Measurements from ENCODE around the gene FOXC2.

DNA sequence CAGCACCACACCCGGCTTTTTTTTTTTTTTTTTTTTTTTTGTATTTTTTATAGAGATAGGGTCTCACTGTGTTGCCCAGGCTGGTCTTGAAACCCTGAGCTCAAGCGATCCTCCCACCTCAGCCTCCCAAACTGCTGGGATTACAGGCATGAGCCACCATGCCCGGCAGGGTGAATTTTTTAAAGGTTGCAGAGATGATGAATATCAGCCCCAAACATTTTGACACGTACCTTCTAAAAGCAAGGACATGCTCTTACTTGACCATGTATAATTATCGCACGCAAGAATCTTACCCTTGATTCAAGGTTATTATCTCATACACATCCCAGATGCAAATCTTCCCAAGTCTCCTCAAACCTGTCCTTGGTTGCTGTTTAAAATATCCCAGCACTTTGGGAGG lies 4.3 kb upstream of the FOXC2 start:
- TF ChIP-seq, protein P1, sequence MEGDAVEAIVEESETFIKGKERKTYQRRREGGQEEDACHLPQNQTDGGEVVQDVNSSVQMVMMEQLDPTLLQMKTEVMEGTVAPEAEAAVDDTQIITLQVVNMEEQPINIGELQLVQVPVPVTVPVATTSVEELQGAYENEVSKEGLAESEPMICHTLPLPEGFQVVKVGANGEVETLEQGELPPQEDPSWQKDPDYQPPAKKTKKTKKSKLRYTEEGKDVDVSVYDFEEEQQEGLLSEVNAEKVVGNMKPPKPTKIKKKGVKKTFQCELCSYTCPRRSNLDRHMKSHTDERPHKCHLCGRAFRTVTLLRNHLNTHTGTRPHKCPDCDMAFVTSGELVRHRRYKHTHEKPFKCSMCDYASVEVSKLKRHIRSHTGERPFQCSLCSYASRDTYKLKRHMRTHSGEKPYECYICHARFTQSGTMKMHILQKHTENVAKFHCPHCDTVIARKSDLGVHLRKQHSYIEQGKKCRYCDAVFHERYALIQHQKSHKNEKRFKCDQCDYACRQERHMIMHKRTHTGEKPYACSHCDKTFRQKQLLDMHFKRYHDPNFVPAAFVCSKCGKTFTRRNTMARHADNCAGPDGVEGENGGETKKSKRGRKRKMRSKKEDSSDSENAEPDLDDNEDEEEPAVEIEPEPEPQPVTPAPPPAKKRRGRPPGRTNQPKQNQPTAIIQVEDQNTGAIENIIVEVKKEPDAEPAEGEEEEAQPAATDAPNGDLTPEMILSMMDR (IDR thresholded peaks at IDR 0.05): no peak
- no peak for TF ChIP-seq EP300 (IDR thresholded peaks at IDR 0.05)
- TF ChIP-seq POLR2AphosphoS5 (IDR thresholded peaks at IDR 0.05): no peak

All from sigmoid colon (tissue), 4 donors.